Neural crest cell (in vitro differentiated cells): ENCODE data around the gene PAK1. TPM values are rescaled to one million over a fixed set of nuclear protein-coding genes. Genes with fewer than 3 reads are reported as not detected.

ENCODE experiments used
- DNase-seq: peaks from one replicate; pipeline ENCODE4 v3.0.0; 2021; ENCODE audit warnings: low read depth, mixed read lengths, low spot score
- H3K27ac Mint-ChIP-seq: one replicate; pipeline ENCODE4 v1.8.0; 2021; ENCODE audit warnings: mild to moderate bottlenecking, mixed read lengths; ENCODE audit not compliant: unreplicated experiment
- H3K27me3 Mint-ChIP-seq: 2 replicates; pipeline ENCODE4 v1.8.0; 2021; ENCODE audit warnings: low read depth, mild to moderate bottlenecking, mixed read lengths
- H3K36me3 Mint-ChIP-seq: 2 replicates; pipeline ENCODE4 v1.8.0; 2021; ENCODE audit warnings: low read depth, mild to moderate bottlenecking, mixed read lengths
- H3K4me1 Mint-ChIP-seq: 2 replicates; pipeline ENCODE4 v1.8.0; 2021; ENCODE audit warnings: mixed read lengths
- H3K4me3 Mint-ChIP-seq: one replicate; pipeline ENCODE4 v1.8.0; 2021; ENCODE audit warnings: mild to moderate bottlenecking, mixed read lengths
- H3K9me3 Mint-ChIP-seq: 2 replicates; pipeline ENCODE4 v1.8.0; 2021; ENCODE audit warnings: mixed read lengths
- CTCF ChIP-seq: fragments of 200-600 bp; sonication (generic); conservative IDR thresholded peaks from 2 replicates; pipeline ENCODE4 v1.5.0; 2021; ENCODE audit warnings: antibody characterized with exemption, mild to moderate bottlenecking
- total RNA-seq: library from RNA; stranded (reverse); gene quantifications from 2 replicates; pipeline ENCODE4 v1.2.1, GENCODE V29; 2021

Gene PAK1
- total RNA-seq, 1 donor from 2014 or later = 60.5 TPM

DNA sequence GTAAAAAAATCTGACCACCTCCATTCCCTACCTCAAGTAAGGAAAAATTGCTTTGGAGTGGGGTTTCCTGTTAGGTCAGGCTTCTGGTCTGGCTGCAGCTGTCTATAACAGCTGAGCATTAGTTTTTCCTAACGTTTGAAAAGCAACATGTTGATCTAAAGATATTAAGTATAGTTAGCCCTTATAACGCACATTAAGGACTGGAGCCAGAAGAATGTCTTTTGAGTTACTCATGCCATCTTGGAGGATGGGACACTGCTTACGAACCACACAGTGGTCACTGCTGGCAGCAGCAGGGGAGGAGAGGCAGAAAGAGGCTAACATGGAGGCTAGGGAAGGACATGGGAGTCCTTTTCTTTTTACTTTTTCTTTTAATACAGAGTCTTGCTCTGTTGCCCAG, 128.3 kb downstream of the PAK1 start:
- H3K4me3 Mint-ChIP-seq = no peak overlapping the region
- H3K27me3 Mint-ChIP-seq = no peaks in the 10 kb centered on the region
- peaks cover 13% of the 10 kb centered on the region for H3K36me3 Mint-ChIP-seq
- no peak overlapping the region for H3K27ac Mint-ChIP-seq
- H3K9me3 Mint-ChIP-seq = no peaks in the 10 kb centered on the region
- H3K4me1 Mint-ChIP-seq = no peaks in the 10 kb centered on the region
- DNase-seq = no peak
- TF ChIP-seq CTCF = no peak

- Mint-ChIP-seq H3K4me1 (no peaks in the 10 kb centered on the region), H3K27ac (no peak overlapping the region), H3K27me3 (no peaks in the 10 kb centered on the region), H3K36me3 (peaks cover 8% of the 10 kb centered on the region), H3K4me3 (no peak overlapping the region), H3K9me3 (no peaks in the 10 kb centered on the region)
- no peak for DNase-seq
- TF ChIP-seq CTCF = no peak
Measured at GRCh38 chr11:77340501-77340900, 133.4 kb downstream of the PAK1 start.

DNA sequence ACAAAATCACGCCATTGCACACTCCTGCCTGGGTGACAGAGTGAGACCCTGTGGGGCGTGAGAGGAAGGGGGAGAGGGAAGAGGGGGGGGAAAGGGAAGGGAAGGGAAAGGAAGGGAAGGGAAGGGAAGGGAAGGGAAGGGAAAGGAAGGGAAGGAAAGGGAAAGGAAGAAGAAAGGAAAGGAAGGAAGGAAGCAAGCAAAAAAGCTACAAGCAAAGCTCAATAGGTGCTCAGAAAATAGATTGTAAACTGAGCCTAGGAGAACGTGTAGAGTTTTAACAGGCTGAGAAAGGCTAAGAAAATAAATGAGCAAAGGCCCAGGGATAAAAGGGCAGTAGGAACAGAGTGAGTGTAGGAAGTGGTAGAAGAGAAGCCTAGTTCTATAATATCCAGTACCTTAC, 141.6 kb downstream of the PAK1 start:
- H3K36me3 Mint-ChIP-seq = peaks cover 35% of the 10 kb centered on the region
- no peaks in the 10 kb centered on the region for H3K27me3 Mint-ChIP-seq

DNA sequence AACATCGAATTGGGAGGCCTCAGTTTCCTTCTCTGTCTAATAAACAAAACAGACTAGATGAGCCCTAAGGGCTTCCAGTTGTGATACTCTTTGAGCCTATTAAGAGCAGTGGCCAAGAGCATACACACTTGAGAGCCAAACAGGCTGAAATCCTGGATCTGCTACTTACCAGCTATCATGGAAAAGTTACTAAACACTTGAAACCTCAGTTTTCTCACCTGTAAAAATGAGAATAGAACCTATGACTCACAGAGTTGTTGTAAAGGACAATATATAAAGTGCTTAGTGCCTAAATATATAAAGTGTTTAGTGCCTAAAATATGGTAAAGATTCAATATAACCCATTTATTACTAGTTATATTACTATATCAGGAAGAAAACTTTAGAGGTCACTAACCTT, 148.7 kb downstream of the PAK1 start:
- no peak for TF ChIP-seq CTCF
- Mint-ChIP-seq H3K4me3 (no peak overlapping the region), H3K27me3 (no peaks in the 10 kb centered on the region), H3K4me1 (peaks cover 6% of the 10 kb centered on the region), H3K27ac (no peak overlapping the region), H3K36me3 (peaks cover 29% of the 10 kb centered on the region), H3K9me3 (no peaks in the 10 kb centered on the region)
- DNase-seq = no peak

More for the DNA sequence above, 141.6 kb downstream of the PAK1 start:
- no peak overlapping the region for H3K27ac Mint-ChIP-seq
- H3K4me1 Mint-ChIP-seq = no peaks in the 10 kb centered on the region
- TF ChIP-seq CTCF = no peak
- no peak overlapping the region for H3K4me3 Mint-ChIP-seq
- DNase-seq = no peak
- H3K9me3 Mint-ChIP-seq = no peaks in the 10 kb centered on the region

- no peak for DNase-seq
- H3K27ac Mint-ChIP-seq = no peak overlapping the region
- H3K9me3 Mint-ChIP-seq = no peaks in the 10 kb centered on the region
- H3K4me1 Mint-ChIP-seq = peaks cover 6% of the 10 kb centered on the region
- TF ChIP-seq CTCF = no peak
- H3K36me3 Mint-ChIP-seq = peaks cover 29% of the 10 kb centered on the region
- no peak overlapping the region for H3K4me3 Mint-ChIP-seq
- no peaks in the 10 kb centered on the region for H3K27me3 Mint-ChIP-seq
Measured at GRCh38 chr11:77324508-77324907, 149.4 kb downstream of the PAK1 start.
